ENCODE data around the gene ITPR1.

DNA sequence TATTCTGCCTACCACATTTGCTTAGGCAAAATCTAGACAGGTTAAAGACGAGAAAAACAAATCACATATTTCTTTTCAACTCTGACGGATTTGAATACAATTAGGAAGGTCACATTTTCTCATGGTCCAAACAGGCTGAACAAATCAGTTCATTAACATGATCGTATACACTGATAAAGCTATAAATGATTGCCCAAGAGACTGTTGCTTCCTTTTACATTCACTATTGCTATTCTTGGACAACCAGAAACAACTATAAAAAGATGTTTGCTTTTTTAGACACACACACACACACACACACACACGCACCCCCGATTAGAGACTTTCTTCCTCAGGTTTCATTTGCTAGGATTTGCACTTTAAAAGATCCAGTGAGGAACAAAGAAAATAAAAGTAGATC, 363.8 kb downstream of the ITPR1 start:
- no peak for TF ChIP-seq RAD21 (conservative IDR thresholded peaks at IDR 0.05)
- TF ChIP-seq, protein P1, sequence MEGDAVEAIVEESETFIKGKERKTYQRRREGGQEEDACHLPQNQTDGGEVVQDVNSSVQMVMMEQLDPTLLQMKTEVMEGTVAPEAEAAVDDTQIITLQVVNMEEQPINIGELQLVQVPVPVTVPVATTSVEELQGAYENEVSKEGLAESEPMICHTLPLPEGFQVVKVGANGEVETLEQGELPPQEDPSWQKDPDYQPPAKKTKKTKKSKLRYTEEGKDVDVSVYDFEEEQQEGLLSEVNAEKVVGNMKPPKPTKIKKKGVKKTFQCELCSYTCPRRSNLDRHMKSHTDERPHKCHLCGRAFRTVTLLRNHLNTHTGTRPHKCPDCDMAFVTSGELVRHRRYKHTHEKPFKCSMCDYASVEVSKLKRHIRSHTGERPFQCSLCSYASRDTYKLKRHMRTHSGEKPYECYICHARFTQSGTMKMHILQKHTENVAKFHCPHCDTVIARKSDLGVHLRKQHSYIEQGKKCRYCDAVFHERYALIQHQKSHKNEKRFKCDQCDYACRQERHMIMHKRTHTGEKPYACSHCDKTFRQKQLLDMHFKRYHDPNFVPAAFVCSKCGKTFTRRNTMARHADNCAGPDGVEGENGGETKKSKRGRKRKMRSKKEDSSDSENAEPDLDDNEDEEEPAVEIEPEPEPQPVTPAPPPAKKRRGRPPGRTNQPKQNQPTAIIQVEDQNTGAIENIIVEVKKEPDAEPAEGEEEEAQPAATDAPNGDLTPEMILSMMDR (IDR thresholded peaks at IDR 0.05; ENCODE audit: poor library complexity, severe bottlenecking), result no peak
- no peak for TF ChIP-seq EZH2 (IDR thresholded peaks at IDR 0.05; ENCODE audit: borderline replicate concordance, insufficient read depth, low read length, poor library complexity, severe bottlenecking)
- TF ChIP-seq EP300 (conservative IDR thresholded peaks at IDR 0.05; ENCODE audit: poor library complexity, severe bottlenecking), result no peak

All from neural cell (in vitro differentiated cells).